GM12872 (cell line): Measurements from ENCODE around the gene UBE2S.

Experiments used
- TF ChIP-seq, protein P1 (sequence below): IDR thresholded peaks from 3 replicates; pipeline ENCODE4 v1.5.1; 2011; ENCODE audit warnings: low read depth, mild to moderate bottlenecking, low read length, moderate library complexity; ENCODE audit not compliant: insufficient read depth

Gene UBE2S

DNA sequence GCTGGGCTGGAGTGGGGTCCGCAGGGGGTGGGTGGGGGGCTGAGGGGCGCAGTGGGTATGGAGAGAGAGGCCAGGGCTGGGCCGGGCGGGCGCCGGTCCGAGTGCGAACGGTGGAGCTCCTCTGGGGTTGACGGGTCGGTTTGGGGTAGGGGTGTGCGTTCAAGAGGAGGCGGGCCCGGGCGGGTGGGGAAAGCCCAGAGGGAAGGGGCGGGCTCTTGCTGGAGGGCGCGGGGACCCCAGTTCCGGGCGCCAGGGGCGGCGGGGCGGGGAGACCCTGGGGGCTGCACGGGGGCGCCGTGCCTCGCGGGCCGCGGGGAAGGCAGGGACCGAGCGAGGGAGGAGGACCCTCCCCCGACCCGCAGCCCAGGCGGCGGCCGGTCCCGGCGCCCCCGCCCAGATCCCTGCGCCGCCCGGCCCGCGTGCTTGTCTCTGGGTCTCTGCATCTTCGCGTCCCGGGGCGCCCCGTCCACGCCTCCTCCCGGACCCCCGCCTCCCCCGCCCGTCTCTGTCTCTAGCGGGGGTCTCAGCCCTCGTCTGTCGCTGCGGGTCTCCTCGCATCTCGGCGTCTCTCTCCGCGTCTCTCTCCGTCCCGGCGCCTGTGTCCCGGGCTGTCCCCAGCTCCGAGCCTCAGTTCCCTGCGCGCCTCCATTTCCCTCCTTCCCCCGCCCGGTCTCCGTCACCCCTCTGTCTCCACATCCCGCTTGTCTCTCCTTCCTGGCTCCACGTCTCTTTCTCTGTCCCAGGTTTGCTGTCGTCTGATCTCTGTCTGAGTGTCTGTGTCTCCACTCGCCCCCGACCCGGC, 43.8 kb upstream of the UBE2S start:
- TF ChIP-seq, protein P1, sequence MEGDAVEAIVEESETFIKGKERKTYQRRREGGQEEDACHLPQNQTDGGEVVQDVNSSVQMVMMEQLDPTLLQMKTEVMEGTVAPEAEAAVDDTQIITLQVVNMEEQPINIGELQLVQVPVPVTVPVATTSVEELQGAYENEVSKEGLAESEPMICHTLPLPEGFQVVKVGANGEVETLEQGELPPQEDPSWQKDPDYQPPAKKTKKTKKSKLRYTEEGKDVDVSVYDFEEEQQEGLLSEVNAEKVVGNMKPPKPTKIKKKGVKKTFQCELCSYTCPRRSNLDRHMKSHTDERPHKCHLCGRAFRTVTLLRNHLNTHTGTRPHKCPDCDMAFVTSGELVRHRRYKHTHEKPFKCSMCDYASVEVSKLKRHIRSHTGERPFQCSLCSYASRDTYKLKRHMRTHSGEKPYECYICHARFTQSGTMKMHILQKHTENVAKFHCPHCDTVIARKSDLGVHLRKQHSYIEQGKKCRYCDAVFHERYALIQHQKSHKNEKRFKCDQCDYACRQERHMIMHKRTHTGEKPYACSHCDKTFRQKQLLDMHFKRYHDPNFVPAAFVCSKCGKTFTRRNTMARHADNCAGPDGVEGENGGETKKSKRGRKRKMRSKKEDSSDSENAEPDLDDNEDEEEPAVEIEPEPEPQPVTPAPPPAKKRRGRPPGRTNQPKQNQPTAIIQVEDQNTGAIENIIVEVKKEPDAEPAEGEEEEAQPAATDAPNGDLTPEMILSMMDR, result no peak

DNA sequence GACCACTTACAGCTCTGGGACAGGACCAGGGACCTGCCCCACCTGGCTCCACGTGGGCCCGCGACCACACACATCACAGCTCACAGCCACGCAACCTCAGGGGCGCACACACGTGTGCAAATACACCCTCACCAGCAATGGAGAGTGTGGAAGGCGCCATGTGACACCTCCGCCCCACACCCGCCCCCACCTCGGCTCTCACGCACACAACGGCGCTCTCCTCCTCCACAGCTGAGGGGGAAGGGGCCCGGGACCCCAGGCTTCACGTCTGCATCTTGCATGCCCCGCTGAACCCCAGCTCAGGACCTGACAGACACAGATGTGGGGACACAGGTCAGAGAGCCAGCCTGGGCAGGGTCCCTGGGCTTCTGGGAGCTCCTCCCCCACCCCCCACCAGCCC, 41.9 kb upstream of the UBE2S start:
- TF ChIP-seq, protein P1, result no peak

DNA sequence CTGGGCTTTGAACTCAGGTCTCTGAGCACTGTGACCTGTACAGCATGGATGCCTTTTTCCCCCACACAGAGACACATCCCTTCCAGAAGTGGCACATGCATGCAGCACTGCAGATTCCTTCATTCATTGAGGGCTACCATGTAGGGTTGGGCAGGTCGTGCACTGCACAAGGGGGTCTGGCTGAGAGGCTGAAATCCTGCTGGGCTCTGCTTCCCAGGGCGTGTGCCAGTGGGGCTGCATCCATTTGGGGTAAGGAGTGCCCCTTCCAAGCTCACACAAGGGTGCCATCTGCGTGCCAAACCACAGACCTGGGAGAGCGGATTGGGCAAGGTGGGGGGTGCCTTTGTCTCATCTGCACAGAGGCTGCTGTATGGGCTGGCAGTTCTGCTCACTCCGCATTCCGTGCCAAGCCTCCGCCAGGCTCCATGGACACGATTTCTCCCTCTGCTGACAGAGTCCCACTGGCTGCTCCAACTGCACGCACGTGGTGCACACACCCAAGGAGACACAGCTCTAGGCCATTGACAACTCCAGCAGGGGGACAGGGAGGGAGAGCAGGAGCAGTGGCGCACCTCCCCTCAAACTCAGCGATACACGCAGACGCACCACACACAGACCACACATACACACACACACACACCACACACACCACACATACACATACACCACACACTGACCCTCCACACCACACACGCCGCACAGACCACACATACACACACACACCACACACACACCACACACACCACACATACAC, 40.0 kb upstream of the UBE2S start:
- TF ChIP-seq, protein P1, result no peak

DNA sequence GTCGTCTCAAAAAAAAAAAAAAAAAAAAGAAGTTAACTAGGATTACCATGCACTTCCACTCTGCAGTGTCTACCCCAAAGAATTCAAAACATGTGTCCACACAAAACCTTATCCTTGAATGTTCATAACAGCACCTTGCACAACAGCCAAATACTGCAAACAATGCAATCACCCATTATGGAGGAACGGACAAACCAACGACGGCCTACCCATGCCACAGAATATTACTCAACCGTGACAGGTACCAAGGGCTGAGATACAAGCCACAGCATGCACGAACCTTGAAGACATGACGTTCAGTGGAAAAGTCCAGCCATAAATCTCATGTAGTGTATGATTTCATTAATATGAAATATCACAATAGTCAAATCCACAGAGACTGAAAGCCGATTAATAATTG, 38.5 kb upstream of the UBE2S start:
- TF ChIP-seq, protein P1, result no peak

DNA sequence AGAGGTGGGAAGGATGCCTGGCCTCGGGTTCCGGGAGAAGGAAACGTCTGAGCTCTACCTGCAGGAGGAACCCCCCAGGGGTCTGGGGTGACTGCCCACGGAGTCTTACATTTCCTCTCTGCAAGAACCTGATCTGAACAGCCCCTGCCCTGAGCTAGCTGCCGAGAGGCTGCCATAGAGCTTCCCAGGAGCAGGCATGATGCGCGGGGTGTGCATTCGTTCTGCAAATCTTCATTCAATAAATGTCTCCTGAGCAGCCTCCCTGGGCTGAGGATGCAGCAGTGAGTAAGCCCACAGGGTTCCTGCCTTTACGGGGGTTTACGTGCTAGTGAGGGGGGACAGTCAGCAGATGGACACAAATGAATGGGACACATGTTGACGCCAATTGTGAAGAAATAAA, 37.1 kb upstream of the UBE2S start:
- TF ChIP-seq, protein P1, result no peak

DNA sequence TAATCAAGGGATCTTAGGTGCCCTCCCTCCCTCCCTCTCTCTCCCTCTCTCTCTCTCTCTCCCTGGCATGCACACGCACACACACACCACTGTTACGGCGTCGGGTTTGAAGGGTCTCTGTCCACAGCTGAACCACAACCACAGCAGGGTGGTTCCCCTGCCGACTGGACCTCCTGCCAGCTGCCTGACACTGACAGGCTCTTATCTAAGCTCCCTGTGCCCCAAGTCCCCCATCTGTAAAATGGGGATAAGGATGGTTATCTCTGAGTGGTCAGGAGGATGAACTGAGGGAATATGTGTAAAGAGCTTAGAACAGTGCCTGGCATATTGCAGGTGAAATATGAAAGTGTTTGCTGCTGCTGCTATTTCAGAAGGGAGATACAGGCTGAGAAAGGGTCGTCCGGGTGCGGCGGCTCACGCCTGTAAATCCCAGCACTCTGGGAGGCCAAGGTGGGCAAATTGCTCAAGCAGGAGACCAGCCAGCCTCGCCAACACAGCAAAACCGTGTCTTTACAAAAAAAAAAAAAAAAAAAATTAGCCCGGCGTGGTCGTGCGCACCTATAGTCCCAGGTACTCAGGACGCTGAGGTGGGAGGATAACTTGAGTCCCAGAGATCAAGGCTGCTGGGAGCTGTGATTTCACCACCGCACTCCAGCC, 36.4 kb upstream of the UBE2S start:
- TF ChIP-seq, protein P1, result no peak
